CD14-positive monocyte (primary cell): ENCODE data around the gene ACP5. TPM values are rescaled to one million over a fixed set of nuclear protein-coding genes. Genes with fewer than 3 reads are reported as not detected.
A peak's percentile ranks its signal among the peaks of the same experiment; 100 is the strongest.
"Not testable (repeated sequence)": the region's sequence is repeated elsewhere in the genome, so short reads cannot be mapped to it uniquely, and the experiment has no call there.

ENCODE experiments used
- DNase-seq, 3 donors: peaks; one replicate each; pipeline ENCODE4 v3.0.0-alpha.2; 2011 to 2022
- H2AFZ ChIP-seq: 2 replicates; pipeline ENCODE4 v1.6.0; 2012; ENCODE audit warnings: mild to moderate bottlenecking, low read depth, low read length, inconsistent platforms; ENCODE audit not compliant: insufficient read depth, poor library complexity, severe bottlenecking
- H3K27ac ChIP-seq, 2 donors: 1 replicate in 1 of 2; 2 replicates in 1 of 2; pipeline ENCODE4 v1.5.1; 2012 to 2013; ENCODE audit warnings: low read length in 2 of 2, control low read depth in 1 of 2, inconsistent platforms in 1 of 2, low read depth in 1 of 2, mild to moderate bottlenecking in 1 of 2
- H3K27me3 ChIP-seq, 2 donors: one replicate each; pipeline versions ENCODE4 v1.6.0 to v1.6.1; 2011 to 2013; ENCODE audit warnings: low read length in 2 of 2; ENCODE audit not compliant: control insufficient read depth in 2 of 2, insufficient read depth in 2 of 2
- H3K36me3 ChIP-seq, 2 donors: replicated peaks in 1 of 2; 1 replicate in 1 of 2; 2 replicates in 1 of 2; pipeline versions ENCODE4 v1.5.1 to v1.6.1; 2012 to 2013; ENCODE audit warnings: low read length in 2 of 2, control low read depth in 1 of 2, inconsistent platforms in 1 of 2, mild to moderate bottlenecking in 1 of 2; ENCODE audit not compliant: insufficient read depth in 2 of 2, control insufficient read depth in 1 of 2
- H3K4me1 ChIP-seq, 2 donors: 1 replicate in 1 of 2; 2 replicates in 1 of 2; pipeline versions ENCODE4 v1.5.1 to v1.6.1; 2012 to 2013; ENCODE audit warnings: low read length in 2 of 2, control low read depth in 1 of 2, inconsistent platforms in 1 of 2, mild to moderate bottlenecking in 1 of 2, moderate library complexity in 1 of 2; ENCODE audit not compliant: insufficient read depth in 2 of 2, control insufficient read depth in 1 of 2
- H3K4me2 ChIP-seq: replicated peaks from 2 replicates; pipeline ENCODE3; 2012; ENCODE audit warnings: low read length, moderate library complexity, mild to moderate bottlenecking; ENCODE audit not compliant: poor library complexity, severe bottlenecking; ENCODE audit errors: extremely low read depth
- H3K4me3 ChIP-seq, 3 experiments: fragments of 200-600 bp in 1 of 3; sonication (generic) in 1 of 3; replicated peaks in 1 of 3; 1 replicate in 2 of 3; 2 replicates in 1 of 3; pipeline ENCODE4 v1.5.1; 2011 to 2013; ENCODE audit warnings: low read length in 3 of 3, mild to moderate bottlenecking in 3 of 3, control low read depth in 2 of 3, low read depth in 2 of 3, inconsistent platforms in 1 of 3, moderate library complexity in 1 of 3
- H3K79me2 ChIP-seq: 2 replicates; pipeline ENCODE4 v1.6.0; 2012; ENCODE audit warnings: mild to moderate bottlenecking, control low read depth, inconsistent platforms, low read length, moderate library complexity; ENCODE audit not compliant: insufficient read depth
- H3K9ac ChIP-seq: 2 replicates; pipeline ENCODE4 v1.6.0; 2017; ENCODE audit warnings: low read length, mild to moderate bottlenecking; ENCODE audit not compliant: insufficient read depth, poor library complexity, severe bottlenecking
- H3K9me3 ChIP-seq, 2 donors: replicated peaks in 1 of 2; 1 replicate in 1 of 2; 2 replicates in 1 of 2; pipeline versions ENCODE4 v1.5.1 to v1.6.1; 2012 to 2013; ENCODE audit warnings: low read length in 2 of 2, control low read depth in 1 of 2; ENCODE audit not compliant: control insufficient read depth in 1 of 2, insufficient read depth in 1 of 2
- H4K20me1 ChIP-seq: 2 replicates; pipeline ENCODE4 v1.6.0; 2012; ENCODE audit warnings: mild to moderate bottlenecking, low read length, control low read depth, moderate library complexity; ENCODE audit not compliant: insufficient read depth
- H3K27ac Mint-ChIP-seq, 7 donors: one replicate each; pipeline ENCODE4 v1.8.0; 2020; ENCODE audit warnings: mild to moderate bottlenecking in 7 of 7, mixed read lengths in 7 of 7, moderate library complexity in 6 of 7, inconsistent platforms in 2 of 7
- H3K27me3 Mint-ChIP-seq, 3 donors: one replicate each; pipeline ENCODE4 v1.8.0; 2021 to 2022; ENCODE audit warnings: low read depth in 3 of 3, mild to moderate bottlenecking in 3 of 3, mixed read lengths in 3 of 3, moderate library complexity in 3 of 3, inconsistent platforms in 1 of 3
- H3K36me3 Mint-ChIP-seq, 2 donors: one replicate each; pipeline ENCODE4 v1.8.0; 2020; ENCODE audit warnings: mixed read lengths in 2 of 2, inconsistent platforms in 1 of 2, mild to moderate bottlenecking in 1 of 2
- H3K4me1 Mint-ChIP-seq: one replicate; pipeline ENCODE4 v1.8.0; 2020; ENCODE audit warnings: mild to moderate bottlenecking, mixed read lengths
- H3K4me3 Mint-ChIP-seq, 2 donors: one replicate each; pipeline ENCODE4 v1.8.0; 2020; ENCODE audit warnings: mild to moderate bottlenecking in 2 of 2, mixed read lengths in 2 of 2, moderate library complexity in 1 of 2
- H3K9me3 Mint-ChIP-seq, 7 donors: one replicate each; pipeline ENCODE4 v1.8.0; 2020 to 2022; ENCODE audit warnings: mixed read lengths in 7 of 7, mild to moderate bottlenecking in 6 of 7, moderate library complexity in 6 of 7, inconsistent platforms in 2 of 7
- WGBS: methylation state at CpG from one replicate; pipeline ENCODE4 v1.1.5; 2013; ENCODE audit warnings: missing lambda C conversion rate; ENCODE audit not compliant: insufficient coverage; 5-methylcytosine and 5-hydroxymethylcytosine counted together
- intact Hi-C, 2 donors: fragments of 100-400 bp; cut with micrococcal nuclease; formaldehyde crosslinking; loops; one replicate each; pipeline versions ENCODE4 v1.15.0 to v1.15.1; 2023
- polyA plus RNA-seq, 3 donors: library from polyadenylated mRNA; depleted of rRNA in 1 of 3; unstranded in 2 of 3; stranded (reverse) in 1 of 3; fragments of 300-500 nt in 2 of 3; fragments of >200 nt in 1 of 3; fragmentation: Illumina TruSeq in 2 of 3; gene quantifications; 1 replicate in 2 of 3; 2 replicates in 1 of 3; pipeline ENCODE4 v1.2.3, GENCODE V29; 2012 to 2021
- TF ChIP-seq, protein P1 (sequence below): fragments of 200-600 bp; IDR thresholded peaks from one replicate; pipeline ENCODE4 v1.8.0; 2022; ENCODE audit warnings: antibody characterized with exemption, mild to moderate bottlenecking

Gene ACP5
- polyA plus RNA-seq, 3 donors: 20.1 to 58.2 (median 31.2) TPM

- intact Hi-C loops: no loop called here
- H3K36me3 Mint-ChIP-seq: peaks cover 23 to 25% of the 10 kb centered on the region in 2 donors
- H3K9me3 Mint-ChIP-seq: peaks cover 0 to 8% (median 5%) of the 10 kb centered on the region in 7 donors
- no peak overlapping the region for H3K4me2 ChIP-seq
- peaks cover 0 to 5% of the 10 kb centered on the region in 2 donors for H3K9me3 ChIP-seq
- H3K4me1 Mint-ChIP-seq: peaks cover 26% of the 10 kb centered on the region
- DNase-seq: no peak
- H3K9ac ChIP-seq: no peak overlapping the region
- H3K27ac ChIP-seq: no peak overlapping the region
- no peaks in the 10 kb centered on the region for H4K20me1 ChIP-seq
- TF ChIP-seq, protein P1, sequence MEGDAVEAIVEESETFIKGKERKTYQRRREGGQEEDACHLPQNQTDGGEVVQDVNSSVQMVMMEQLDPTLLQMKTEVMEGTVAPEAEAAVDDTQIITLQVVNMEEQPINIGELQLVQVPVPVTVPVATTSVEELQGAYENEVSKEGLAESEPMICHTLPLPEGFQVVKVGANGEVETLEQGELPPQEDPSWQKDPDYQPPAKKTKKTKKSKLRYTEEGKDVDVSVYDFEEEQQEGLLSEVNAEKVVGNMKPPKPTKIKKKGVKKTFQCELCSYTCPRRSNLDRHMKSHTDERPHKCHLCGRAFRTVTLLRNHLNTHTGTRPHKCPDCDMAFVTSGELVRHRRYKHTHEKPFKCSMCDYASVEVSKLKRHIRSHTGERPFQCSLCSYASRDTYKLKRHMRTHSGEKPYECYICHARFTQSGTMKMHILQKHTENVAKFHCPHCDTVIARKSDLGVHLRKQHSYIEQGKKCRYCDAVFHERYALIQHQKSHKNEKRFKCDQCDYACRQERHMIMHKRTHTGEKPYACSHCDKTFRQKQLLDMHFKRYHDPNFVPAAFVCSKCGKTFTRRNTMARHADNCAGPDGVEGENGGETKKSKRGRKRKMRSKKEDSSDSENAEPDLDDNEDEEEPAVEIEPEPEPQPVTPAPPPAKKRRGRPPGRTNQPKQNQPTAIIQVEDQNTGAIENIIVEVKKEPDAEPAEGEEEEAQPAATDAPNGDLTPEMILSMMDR: no peak
- WGBS: no CpG with 5 or more reads among the region's 4 CpGs
- peaks cover 3 to 6% of the 10 kb centered on the region in 2 donors for H3K4me1 ChIP-seq
- H3K27me3 ChIP-seq: peaks cover 15 to 32% of the 10 kb centered on the region in 2 donors
- no peaks in the 10 kb centered on the region for H3K79me2 ChIP-seq
- no peak overlapping the region for H3K27ac Mint-ChIP-seq
- peaks cover 38 to 44% (median 40%) of the 10 kb centered on the region in 3 donors for H3K27me3 Mint-ChIP-seq
- H3K36me3 ChIP-seq: peaks cover 5 to 20% of the 10 kb centered on the region in 2 donors
- no peak overlapping the region for H3K4me3 ChIP-seq
- peak overlapping the region in 1 of 2 donors; percentile 82 for H3K4me3 Mint-ChIP-seq
- H2AFZ ChIP-seq: no peak overlapping the region
Measured at GRCh38 chr19:11624069-11624463, 46.6 kb upstream of the ACP5 start.

- H3K79me2 ChIP-seq, H4K20me1 ChIP-seq, DNase-seq, H3K4me1 ChIP-seq, H3K27ac Mint-ChIP-seq, H3K4me2 ChIP-seq, H3K9ac ChIP-seq, H3K4me3 Mint-ChIP-seq, H2AFZ ChIP-seq, intact Hi-C loops, H3K4me3 ChIP-seq, H3K27ac ChIP-seq: not testable (repeated sequence)
- 100% methylated on average over 1 of the region's 3 CpGs for WGBS
- Mint-ChIP-seq H3K4me1 (peaks cover 26% of the 10 kb centered on the region), H3K36me3 (peaks cover 31 to 37% of the 10 kb centered on the region in 2 donors), H3K9me3 (peaks cover 8 to 16% (median 11%) of the 10 kb centered on the region in 7 donors), H3K27me3 (peaks cover 38 to 44% (median 40%) of the 10 kb centered on the region in 3 donors)
- H3K36me3 ChIP-seq: peaks cover 16 to 37% of the 10 kb centered on the region in 2 donors
- peaks cover 15 to 32% of the 10 kb centered on the region in 2 donors for H3K27me3 ChIP-seq
- peaks cover 6 to 17% of the 10 kb centered on the region in 2 donors for H3K9me3 ChIP-seq
Measured at GRCh38 chr19:11622401-11622800, 45.0 kb upstream of the ACP5 start.
